ENCODE results near the gene CMTM4.

GRCh38 chr16:66581246-66581952 lies 115.1 kb downstream of the CMTM4 start:
- TF ChIP-seq CTCF (IDR thresholded peaks at IDR 0.05; ENCODE audit: poor library complexity, severe bottlenecking) = no peak
- no peak for TF ChIP-seq RAD21 (conservative IDR thresholded peaks at IDR 0.05)
- no peak for TF ChIP-seq EZH2 (IDR thresholded peaks at IDR 0.05; ENCODE audit: borderline replicate concordance, insufficient read depth, low read length, poor library complexity, severe bottlenecking)
